ENCODE measurements around the gene PAX5. TPM values are rescaled to one million over a fixed set of nuclear protein-coding genes. Genes with fewer than 3 reads are reported as not detected.
A peak's percentile ranks its signal among the peaks of the same experiment; 100 is the strongest.

Gene PAX5
- total RNA-seq, 1 experiment from 2014 or later = not detected

DNA sequence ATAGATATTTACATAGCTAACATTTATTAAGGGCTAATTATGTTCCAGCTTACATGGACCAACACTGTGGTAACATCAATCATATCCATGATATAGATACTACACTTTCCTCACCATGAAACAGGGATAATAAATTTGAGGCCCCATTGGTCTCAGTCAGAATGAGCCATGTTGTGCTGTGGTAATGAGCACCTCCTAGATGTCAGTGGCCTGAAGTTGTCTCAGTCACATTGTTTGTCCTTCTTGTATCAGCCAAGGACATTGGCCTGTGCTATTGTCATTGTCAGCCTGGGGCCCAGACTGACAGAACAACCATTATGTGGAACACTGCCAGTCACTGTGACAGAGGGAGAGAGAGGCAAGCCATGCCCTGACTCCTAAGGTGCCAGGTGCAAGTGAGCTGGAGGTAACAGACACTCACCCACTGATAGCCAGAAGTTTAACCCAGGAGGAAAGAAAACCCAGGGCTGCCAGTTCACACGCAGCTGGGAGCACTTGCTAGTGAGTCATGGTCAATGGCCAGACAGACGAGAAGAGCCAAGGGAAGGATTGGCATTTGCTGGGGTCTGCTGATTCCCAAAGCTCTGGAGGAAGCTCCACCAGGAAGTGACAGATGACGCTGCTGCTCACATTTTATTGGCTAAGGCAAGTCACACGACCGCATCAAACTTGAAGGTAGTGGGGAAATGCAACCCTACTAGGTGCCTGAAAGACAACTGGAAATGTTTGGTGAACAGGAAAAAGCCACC is 237.2 kb downstream of the PAX5 start:
- no peaks in the 10 kb centered on the region for H4K20me1 ChIP-seq (ENCODE audit: insufficient read depth)
- H3K4me3 ChIP-seq = no peak overlapping the region
- intact Hi-C loops (cut with micrococcal nuclease; ENCODE audit: unreplicated experiment) = no loop called here
- H3K36me3 ChIP-seq (ENCODE audit: low read depth) = no peaks in the 10 kb centered on the region
- H3K9me2 ChIP-seq (ENCODE audit: insufficient read depth) = no peaks in the 10 kb centered on the region
- H3K4me1 ChIP-seq (replicated peaks; ENCODE audit: insufficient read depth) = no peaks in the 10 kb centered on the region
- H2AFZ ChIP-seq = no peak overlapping the region
- H3K9me3 ChIP-seq (ENCODE audit: insufficient read depth, low read depth) = no peaks in the 10 kb centered on the region; the same call in 1 of the 2 replicates
- H3K79me2 ChIP-seq (ENCODE audit: low read depth) = no peaks in the 10 kb centered on the region
- no TSS peak for BruUV-seq (replicated peaks)
- H3K27me3 ChIP-seq (ENCODE audit: insufficient read depth, low read depth) = peaks cover 22% of the 10 kb centered on the region; the same call in 1 of the 2 replicates
- TF ChIP-seq, protein P1, sequence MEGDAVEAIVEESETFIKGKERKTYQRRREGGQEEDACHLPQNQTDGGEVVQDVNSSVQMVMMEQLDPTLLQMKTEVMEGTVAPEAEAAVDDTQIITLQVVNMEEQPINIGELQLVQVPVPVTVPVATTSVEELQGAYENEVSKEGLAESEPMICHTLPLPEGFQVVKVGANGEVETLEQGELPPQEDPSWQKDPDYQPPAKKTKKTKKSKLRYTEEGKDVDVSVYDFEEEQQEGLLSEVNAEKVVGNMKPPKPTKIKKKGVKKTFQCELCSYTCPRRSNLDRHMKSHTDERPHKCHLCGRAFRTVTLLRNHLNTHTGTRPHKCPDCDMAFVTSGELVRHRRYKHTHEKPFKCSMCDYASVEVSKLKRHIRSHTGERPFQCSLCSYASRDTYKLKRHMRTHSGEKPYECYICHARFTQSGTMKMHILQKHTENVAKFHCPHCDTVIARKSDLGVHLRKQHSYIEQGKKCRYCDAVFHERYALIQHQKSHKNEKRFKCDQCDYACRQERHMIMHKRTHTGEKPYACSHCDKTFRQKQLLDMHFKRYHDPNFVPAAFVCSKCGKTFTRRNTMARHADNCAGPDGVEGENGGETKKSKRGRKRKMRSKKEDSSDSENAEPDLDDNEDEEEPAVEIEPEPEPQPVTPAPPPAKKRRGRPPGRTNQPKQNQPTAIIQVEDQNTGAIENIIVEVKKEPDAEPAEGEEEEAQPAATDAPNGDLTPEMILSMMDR (conservative IDR thresholded peaks at IDR 0.05) = no peak
- TF ChIP-seq EZH2 (IDR thresholded peaks at IDR 0.05; ENCODE audit: low read depth) = no peak
- H3K4me2 ChIP-seq = no peak overlapping the region
- no peak overlapping the region for H3K27ac ChIP-seq
- H3F3A ChIP-seq (ENCODE audit: insufficient read depth, low read depth) = no peaks in the 10 kb centered on the region
- ChIA-PET CTCF (no interaction called here), POLR2A (ENCODE audit: unreplicated experiment) (no interaction called here)
- no peak for DNase-seq

GRCh38 chr9:36794461-36794860 is 239.6 kb downstream of the PAX5 start:
- H3K27ac ChIP-seq = no peak overlapping the region
- no peak overlapping the region for H3K4me3 ChIP-seq
- H3K27me3 ChIP-seq (ENCODE audit: insufficient read depth, low read depth) = peaks cover 1% of the 10 kb centered on the region; the same call in 1 of the 2 replicates
- H3K4me2 ChIP-seq = no peak overlapping the region
- intact Hi-C loops (cut with micrococcal nuclease; ENCODE audit: unreplicated experiment) = no loop called here
- CTCF ChIA-PET = no interaction called here
- H3K4me1 ChIP-seq (replicated peaks; ENCODE audit: insufficient read depth) = no peaks in the 10 kb centered on the region
- H3K9me3 ChIP-seq (ENCODE audit: insufficient read depth, low read depth) = no peaks in the 10 kb centered on the region; the same call in 1 of the 2 replicates
- no peak for DNase-seq
- no peaks in the 10 kb centered on the region for H4K20me1 ChIP-seq (ENCODE audit: insufficient read depth)
- TF ChIP-seq, protein P1 (conservative IDR thresholded peaks at IDR 0.05) = no peak
- no peak for TF ChIP-seq EZH2 (IDR thresholded peaks at IDR 0.05; ENCODE audit: low read depth)
- no peak overlapping the region for H2AFZ ChIP-seq
- POLR2A ChIA-PET (ENCODE audit: unreplicated experiment) = no interaction called here
- no peaks in the 10 kb centered on the region for H3K9me2 ChIP-seq (ENCODE audit: insufficient read depth)
- H3F3A ChIP-seq (ENCODE audit: insufficient read depth, low read depth) = no peaks in the 10 kb centered on the region
- H3K79me2 ChIP-seq (ENCODE audit: low read depth) = no peaks in the 10 kb centered on the region
- BruUV-seq (replicated peaks) = no TSS peak
- no peaks in the 10 kb centered on the region for H3K36me3 ChIP-seq (ENCODE audit: low read depth)

DNA sequence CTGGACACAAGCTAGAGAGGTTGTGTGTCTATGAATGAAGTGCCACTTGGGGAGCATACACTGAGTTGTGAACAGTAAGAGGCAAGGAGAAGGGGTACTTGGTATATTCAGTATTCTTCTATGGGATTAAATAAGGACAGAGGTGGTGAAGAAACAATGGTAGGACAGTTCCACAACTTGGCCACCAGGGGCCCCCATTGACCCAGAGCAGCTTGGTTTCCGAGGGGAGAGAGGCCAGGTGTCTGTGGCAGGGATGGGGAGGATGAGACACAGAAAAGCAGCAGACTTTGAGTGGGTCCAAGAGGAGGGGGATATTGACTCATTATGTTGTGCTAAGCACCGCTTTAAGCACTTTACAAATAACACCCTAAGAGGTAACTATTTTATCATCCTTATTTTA is 240.8 kb downstream of the PAX5 start:
- no peak for TF ChIP-seq EZH2 (IDR thresholded peaks at IDR 0.05; ENCODE audit: low read depth)
- TF ChIP-seq, protein P1 (conservative IDR thresholded peaks at IDR 0.05) = 0 out of 2 replicates have a peak, but pooled peaks have one; percentile 37
- no peak overlapping the region for H3K4me2 ChIP-seq
- no peaks in the 10 kb centered on the region for H3K27me3 ChIP-seq (ENCODE audit: insufficient read depth, low read depth)
- no peak overlapping the region for H3K27ac ChIP-seq
- H3K9me2 ChIP-seq (ENCODE audit: insufficient read depth) = no peaks in the 10 kb centered on the region
- H3K36me3 ChIP-seq (ENCODE audit: low read depth) = no peaks in the 10 kb centered on the region
- CTCF ChIA-PET = no interaction called here
- no peak overlapping the region for H2AFZ ChIP-seq
- H3K79me2 ChIP-seq (ENCODE audit: low read depth) = no peaks in the 10 kb centered on the region
- DNase-seq = no peak
- intact Hi-C loops (cut with micrococcal nuclease; ENCODE audit: unreplicated experiment) = no loop called here
- no peaks in the 10 kb centered on the region for H3F3A ChIP-seq (ENCODE audit: insufficient read depth, low read depth)
- H3K9me3 ChIP-seq (ENCODE audit: insufficient read depth, low read depth) = no peaks in the 10 kb centered on the region; the same call in 1 of the 2 replicates
- no peak overlapping the region for H3K4me3 ChIP-seq
- H4K20me1 ChIP-seq (ENCODE audit: insufficient read depth) = no peaks in the 10 kb centered on the region
- BruUV-seq (replicated peaks) = no TSS peak
- POLR2A ChIA-PET (ENCODE audit: unreplicated experiment) = no interaction called here
- no peaks in the 10 kb centered on the region for H3K4me1 ChIP-seq (replicated peaks; ENCODE audit: insufficient read depth)
